Measurements from ENCODE around the gene BAG2. TPM values are rescaled to one million over a fixed set of nuclear protein-coding genes. Genes with fewer than 3 reads are reported as not detected.

BAG2 gene
- total and polyA plus RNA-seq, 2 of the 4 experiments (the other 2 are of a cell fraction): 8.1 to 10.0 TPM

DNA sequence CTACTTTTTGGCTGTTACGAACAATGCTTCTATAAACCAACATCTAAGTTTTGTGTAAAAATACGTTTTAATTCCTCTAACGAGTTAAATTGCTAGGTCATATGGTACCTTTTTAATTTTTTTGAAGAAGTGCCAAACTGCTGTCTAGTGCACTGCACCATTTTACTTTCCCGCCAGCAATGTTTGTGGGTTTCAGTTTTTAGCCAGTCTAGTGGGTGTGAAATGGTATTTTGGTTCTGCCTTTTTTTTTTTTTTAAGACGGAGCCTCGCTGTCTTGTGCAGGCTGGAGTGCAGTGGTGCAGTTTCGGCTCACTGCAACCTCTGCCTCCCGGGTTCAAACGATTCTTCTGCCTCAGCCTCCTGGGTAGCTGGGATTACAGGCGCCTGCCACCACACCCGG is 34.1 kb upstream of the BAG2 start:
- in situ Hi-C loops (cut with MboI; ENCODE audit: low sequenced_read_pairs): no loop called here
- Histone ChIP-seq H3K27ac (ENCODE audit: insufficient read depth, low read length) (no peak overlapping the region), H3K9ac (ENCODE audit: low read depth, low read length) (no peak overlapping the region), H4K8ac (ENCODE audit: low read depth in 2 of 2, low read length in 2 of 2) (no peak overlapping the region), H4K20me1 (ENCODE audit: insufficient read depth, low read length) (no peaks in the 10 kb centered on the region), H3K4ac (ENCODE audit: low read depth, low read length) (no peak overlapping the region), H4K91ac (ENCODE audit: insufficient read depth, low read depth, low read length) (no peak overlapping the region), H2BK5ac (ENCODE audit: low read depth, low read length, poor library complexity, severe bottlenecking) (no peak overlapping the region), H4K5ac (ENCODE audit: low read depth, low read length) (no peak overlapping the region), H3K56ac (ENCODE audit: extremely low read depth, insufficient read depth, low read length) (no peak overlapping the region), H2BK15ac (ENCODE audit: low read depth, low read length) (no peak overlapping the region), H3K4me3 (ENCODE audit: insufficient read depth, low read depth, low read length) (no peak overlapping the region), H3K9me3 (ENCODE audit: control insufficient read depth, insufficient read depth, low read length) (no peaks in the 10 kb centered on the region), H2AK5ac (ENCODE audit: low read depth, low read length) (no peak overlapping the region), H3K4me2 (ENCODE audit: low read depth, low read length) (no peak overlapping the region), H3K14ac (replicated peaks; ENCODE audit: low read depth, low read length) (no peak overlapping the region), H3K27me3 (ENCODE audit: control insufficient read depth, insufficient read depth, low read length) (no peaks in the 10 kb centered on the region), H3K36me3 (ENCODE audit: control insufficient read depth, insufficient read depth, low read length) (peaks cover 13% of the 10 kb centered on the region), H2AFZ (replicated peaks; ENCODE audit: low read length, poor library complexity) (no peak overlapping the region), H2BK120ac (ENCODE audit: low read depth, low read length) (no peak overlapping the region), H2AK9ac (replicated peaks; ENCODE audit: low read depth, low read length, poor library complexity) (no peak overlapping the region), H3K79me1 (ENCODE audit: low read depth in 1 of 2, low read length in 2 of 2) (peaks cover 3 to 11% of the 10 kb centered on the region in 2 experiments; a peak in 3 of 4 replicates), H2BK20ac (ENCODE audit: low read depth, low read length) (no peak overlapping the region), H3K9me1 (ENCODE audit: insufficient read depth, low read length) (no peaks in the 10 kb centered on the region; the same call in 1 of the 2 replicates), H3K23ac (ENCODE audit: low read depth, low read length) (no peak overlapping the region), H3K4me1 (ENCODE audit: control insufficient read depth, insufficient read depth, low read length) (no peaks in the 10 kb centered on the region), H3K18ac (ENCODE audit: low read depth, low read length) (no peak overlapping the region)
- BruUV-seq (replicated peaks): no TSS peak
- no CpG with 5 or more reads among the region's 11 CpGs for WGBS, 2 experiments (ENCODE audit: extremely low coverage in 2 of 2, insufficient read length in 1 of 2)
- TF ChIP-seq MAZ (IDR thresholded peaks at IDR 0.05; ENCODE audit: borderline replicate concordance, low read depth, low read length): no peak
- TF ChIP-seq RFX5 (IDR thresholded peaks at IDR 0.05; ENCODE audit: low read depth, low read length): no peak
- TF ChIP-seq, protein P1, sequence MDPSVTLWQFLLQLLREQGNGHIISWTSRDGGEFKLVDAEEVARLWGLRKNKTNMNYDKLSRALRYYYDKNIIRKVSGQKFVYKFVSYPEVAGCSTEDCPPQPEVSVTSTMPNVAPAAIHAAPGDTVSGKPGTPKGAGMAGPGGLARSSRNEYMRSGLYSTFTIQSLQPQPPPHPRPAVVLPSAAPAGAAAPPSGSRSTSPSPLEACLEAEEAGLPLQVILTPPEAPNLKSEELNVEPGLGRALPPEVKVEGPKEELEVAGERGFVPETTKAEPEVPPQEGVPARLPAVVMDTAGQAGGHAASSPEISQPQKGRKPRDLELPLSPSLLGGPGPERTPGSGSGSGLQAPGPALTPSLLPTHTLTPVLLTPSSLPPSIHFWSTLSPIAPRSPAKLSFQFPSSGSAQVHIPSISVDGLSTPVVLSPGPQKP (IDR thresholded peaks at IDR 0.05; ENCODE audit: borderline replicate concordance, low read depth, low read length): no peak
- no peak for TF ChIP-seq CEBPB (IDR thresholded peaks at IDR 0.05; ENCODE audit: low read depth, low read length)
- no peak for TF ChIP-seq RAD21 (IDR thresholded peaks at IDR 0.05; ENCODE audit: low read length)
- TF ChIP-seq BHLHE40 (IDR thresholded peaks at IDR 0.05; ENCODE audit: low read depth, low read length): no peak
- TF ChIP-seq, protein P2, sequence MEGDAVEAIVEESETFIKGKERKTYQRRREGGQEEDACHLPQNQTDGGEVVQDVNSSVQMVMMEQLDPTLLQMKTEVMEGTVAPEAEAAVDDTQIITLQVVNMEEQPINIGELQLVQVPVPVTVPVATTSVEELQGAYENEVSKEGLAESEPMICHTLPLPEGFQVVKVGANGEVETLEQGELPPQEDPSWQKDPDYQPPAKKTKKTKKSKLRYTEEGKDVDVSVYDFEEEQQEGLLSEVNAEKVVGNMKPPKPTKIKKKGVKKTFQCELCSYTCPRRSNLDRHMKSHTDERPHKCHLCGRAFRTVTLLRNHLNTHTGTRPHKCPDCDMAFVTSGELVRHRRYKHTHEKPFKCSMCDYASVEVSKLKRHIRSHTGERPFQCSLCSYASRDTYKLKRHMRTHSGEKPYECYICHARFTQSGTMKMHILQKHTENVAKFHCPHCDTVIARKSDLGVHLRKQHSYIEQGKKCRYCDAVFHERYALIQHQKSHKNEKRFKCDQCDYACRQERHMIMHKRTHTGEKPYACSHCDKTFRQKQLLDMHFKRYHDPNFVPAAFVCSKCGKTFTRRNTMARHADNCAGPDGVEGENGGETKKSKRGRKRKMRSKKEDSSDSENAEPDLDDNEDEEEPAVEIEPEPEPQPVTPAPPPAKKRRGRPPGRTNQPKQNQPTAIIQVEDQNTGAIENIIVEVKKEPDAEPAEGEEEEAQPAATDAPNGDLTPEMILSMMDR (conservative IDR thresholded peaks at IDR 0.05; ENCODE audit: low read depth, low read length): no peak
- TF ChIP-seq POLR2A (IDR thresholded peaks at IDR 0.05; ENCODE audit: low read depth, low read length): no peak
- TF ChIP-seq RCOR1 (IDR thresholded peaks at IDR 0.05; ENCODE audit: insufficient replicate concordance, low read length): no peak
- TF ChIP-seq MAFK (IDR thresholded peaks at IDR 0.05; ENCODE audit: low read depth, low read length): no peak
- TF ChIP-seq NFE2L2 (IDR thresholded peaks at IDR 0.05; ENCODE audit: low read depth, low read length): no peak
- no peak for TF ChIP-seq CHD1 (IDR thresholded peaks at IDR 0.05; ENCODE audit: low read depth, low read length)
- TF ChIP-seq FOS (IDR thresholded peaks at IDR 0.05; ENCODE audit: low read depth, low read length): no peak
- TF ChIP-seq SMC3 (IDR thresholded peaks at IDR 0.05; ENCODE audit: low read depth, low read length): no peak
- TF ChIP-seq, protein P3, sequence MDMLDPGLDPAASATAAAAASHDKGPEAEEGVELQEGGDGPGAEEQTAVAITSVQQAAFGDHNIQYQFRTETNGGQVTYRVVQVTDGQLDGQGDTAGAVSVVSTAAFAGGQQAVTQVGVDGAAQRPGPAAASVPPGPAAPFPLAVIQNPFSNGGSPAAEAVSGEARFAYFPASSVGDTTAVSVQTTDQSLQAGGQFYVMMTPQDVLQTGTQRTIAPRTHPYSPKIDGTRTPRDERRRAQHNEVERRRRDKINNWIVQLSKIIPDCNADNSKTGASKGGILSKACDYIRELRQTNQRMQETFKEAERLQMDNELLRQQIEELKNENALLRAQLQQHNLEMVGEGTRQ (IDR thresholded peaks at IDR 0.05; ENCODE audit: low read depth, low read length): no peak
- no peak for TF ChIP-seq MXI1 (IDR thresholded peaks at IDR 0.05; ENCODE audit: borderline replicate concordance, low read depth, low read length)
- DNase-seq: no peak
- ChIA-PET CTCF (no interaction called here), POLR2A (ENCODE audit: unreplicated experiment) (no interaction called here)
- intact Hi-C loops (cut with micrococcal nuclease): no loop called here
- dilution Hi-C loops (cut with HindIII; ENCODE audit: low sequenced_read_pairs, unreplicated experiment): no loop called here
- ATAC-seq (ENCODE audit: low read depth): no peak
